HG03342 (cell line): ENCODE results near the gene CACNB2.

ENCODE experiments used
- ATAC-seq: cut with Tn5 transposase; IDR thresholded peaks from one replicate; pipeline ENCODE4 v1.9.1; 2021; ENCODE audit warnings: mild to moderate bottlenecking, moderate library complexity; ENCODE audit not compliant: unreplicated experiment

Gene CACNB2

DNA sequence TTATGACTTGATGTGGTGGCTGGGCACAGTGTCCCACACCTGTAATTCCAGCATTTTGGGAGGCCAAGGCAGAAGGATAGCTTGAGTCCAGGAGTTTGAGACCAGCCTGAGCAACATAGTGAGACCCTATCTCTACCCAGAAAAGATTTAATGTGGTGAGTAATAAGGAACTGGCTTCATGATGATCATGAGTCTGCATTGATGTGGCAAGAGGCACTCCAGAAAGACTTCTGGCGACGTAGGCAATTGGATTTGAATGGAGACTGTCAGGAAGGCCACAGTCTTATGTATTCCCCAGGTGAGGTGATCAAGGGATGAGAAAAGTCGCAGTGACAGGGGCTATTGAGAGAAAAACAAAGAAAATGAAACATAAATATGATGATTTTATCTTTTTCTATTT, 138.0 kb downstream of the CACNB2 start:
- ATAC-seq: no peak

DNA sequence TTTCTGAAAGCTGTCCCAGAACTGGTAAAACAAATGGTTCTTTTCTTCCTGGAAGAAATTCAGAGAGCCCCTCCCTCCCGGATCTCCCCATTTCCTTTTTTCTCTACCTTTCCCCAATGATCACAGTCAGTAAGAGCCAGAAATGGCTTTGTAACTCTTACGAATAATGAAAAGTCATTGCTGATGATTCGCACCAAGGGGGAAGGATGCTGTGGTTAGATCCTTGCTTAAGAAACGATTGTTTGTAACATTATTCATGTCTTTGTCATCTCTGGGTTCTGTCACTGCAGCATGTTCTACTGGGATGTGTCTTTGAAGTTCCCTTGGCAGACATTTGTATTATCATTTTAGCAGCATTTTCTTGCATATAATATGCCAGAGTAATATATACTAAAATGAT, 138.9 kb downstream of the CACNB2 start:
- no peak for ATAC-seq

DNA sequence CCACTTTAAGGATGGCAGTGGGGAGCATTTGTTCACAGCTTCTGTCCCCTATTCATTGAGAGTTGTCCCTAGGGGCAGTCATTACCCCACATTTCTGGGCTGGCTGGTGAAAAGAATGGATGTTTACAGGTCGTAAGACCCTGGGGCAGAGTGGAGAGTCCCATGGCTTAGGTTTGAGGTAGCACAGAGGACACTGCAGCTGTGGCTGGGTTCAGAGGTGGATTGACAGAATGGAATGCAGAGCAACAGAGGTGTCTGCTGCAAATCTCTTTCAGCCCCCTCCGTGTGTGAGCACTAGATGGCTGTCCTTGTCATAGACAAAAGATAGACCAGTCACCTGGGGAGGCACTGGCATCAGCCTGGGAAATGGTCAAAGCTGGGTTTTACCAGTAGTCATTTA, 141.9 kb downstream of the CACNB2 start:
- no peak for ATAC-seq

DNA sequence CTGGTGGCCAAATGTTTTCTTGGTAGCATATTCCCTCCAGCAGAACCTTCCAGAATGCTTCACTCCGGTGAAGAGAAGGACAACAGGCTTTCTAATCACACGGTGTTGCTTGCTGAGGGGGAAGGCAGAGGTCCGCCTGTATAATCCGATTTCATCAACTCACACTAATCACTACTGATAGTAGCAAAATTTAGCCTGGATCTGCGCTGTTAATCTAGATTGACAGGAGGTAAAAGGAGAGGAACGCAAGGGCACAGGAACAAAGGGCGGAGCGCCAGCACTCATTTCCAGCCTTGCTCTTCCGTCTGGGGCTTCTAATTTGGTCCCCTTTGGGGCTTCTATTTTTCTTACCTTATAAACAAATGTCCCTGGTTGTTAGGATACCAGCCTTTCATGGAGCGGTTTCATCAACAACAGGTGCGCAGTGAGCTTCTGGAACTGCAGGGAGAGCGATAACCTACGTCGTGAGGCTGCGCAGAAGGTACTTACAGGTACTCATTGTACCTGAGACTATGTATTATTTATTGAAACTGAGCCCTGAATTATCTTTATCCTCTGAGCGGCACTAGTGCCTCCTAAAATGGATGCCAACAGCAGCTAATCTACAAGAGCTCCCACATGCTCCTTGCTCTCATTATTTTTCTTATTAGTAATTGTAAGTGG, 150.6 kb downstream of the CACNB2 start:
- no peak for ATAC-seq

DNA sequence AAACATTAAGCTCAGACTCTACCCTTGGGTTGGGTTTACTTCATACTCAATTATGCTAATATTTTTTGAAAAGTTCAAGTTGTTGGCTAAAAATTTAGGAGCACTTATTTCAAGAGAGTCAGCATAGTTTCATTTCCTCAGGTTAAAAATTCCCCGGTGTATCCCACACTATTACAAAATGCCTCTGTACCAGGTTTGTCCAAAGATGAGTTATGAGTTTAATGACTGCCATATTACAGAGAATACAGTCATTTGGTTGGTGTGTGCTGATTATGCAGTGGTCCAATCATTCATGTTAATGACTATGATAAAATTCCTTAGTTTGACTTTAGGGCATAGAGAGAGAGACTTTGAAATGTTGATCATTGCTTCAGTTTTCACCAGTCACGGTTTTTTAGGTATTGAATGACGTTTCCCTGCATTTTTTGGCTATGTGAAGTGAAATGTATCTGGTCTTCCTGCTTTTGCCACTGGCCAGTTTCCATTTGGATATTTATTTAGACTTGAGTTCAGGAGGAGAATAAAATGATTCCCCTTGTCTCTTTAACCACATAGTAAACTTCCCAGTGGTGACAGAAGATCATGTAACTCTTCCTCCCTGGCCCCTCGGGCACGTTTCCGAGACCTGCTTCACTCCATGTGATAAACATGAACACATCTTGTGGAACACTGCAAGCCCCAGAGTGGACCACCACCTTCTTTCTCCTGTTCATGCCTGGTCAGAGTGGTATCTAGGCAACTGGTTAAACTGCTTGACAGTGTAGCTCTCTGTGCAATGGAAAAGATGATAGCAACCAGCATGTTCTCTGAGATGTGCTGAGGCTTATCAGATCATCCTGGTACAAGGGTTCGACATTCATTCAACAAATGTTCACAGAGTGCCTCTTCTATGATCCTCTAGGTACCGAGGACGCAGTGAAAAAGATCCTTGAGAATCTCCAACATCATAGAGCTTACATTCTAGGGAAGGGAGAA, 153.6 kb downstream of the CACNB2 start:
- ATAC-seq: no peak

DNA sequence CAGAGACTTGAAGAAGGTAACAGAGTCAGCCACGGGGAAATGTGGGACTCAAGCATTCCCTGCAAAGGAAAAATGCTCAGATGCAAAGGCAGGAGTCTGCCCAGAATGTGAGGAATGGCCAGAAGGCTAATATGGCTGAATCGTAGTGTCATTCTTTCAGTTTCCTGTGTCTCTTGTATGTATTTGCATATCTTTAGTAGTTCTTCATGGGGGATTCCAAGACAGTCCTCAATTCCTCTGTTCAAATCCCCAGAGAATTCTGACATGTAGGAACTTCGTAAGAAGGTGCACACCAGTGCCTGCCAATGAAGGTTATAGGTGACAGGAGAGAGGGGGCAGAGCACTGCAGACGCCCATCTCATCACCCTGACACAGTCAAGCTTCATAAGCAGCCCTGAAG, 154.4 kb downstream of the CACNB2 start:
- ATAC-seq: no peak

DNA sequence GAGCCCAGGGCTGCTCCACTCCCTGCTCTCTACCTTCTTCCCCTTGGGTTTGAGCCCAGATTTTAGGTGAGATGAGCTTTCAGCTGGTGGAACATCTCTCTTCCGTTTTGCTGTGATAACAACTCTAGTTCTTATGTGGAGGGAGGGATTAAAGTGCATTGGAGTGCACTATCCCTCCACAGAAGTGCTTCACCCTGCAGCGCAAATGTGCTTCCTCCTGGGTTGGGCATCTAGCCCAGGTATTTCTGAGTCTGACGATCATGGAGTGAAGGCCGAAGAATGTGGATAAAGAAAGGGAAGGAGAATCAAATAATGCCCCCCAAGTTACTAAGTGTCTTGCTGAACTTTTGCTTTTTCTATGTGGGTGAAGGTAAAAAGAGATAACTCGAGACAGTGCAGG, 157.4 kb downstream of the CACNB2 start:
- ATAC-seq: no peak

DNA sequence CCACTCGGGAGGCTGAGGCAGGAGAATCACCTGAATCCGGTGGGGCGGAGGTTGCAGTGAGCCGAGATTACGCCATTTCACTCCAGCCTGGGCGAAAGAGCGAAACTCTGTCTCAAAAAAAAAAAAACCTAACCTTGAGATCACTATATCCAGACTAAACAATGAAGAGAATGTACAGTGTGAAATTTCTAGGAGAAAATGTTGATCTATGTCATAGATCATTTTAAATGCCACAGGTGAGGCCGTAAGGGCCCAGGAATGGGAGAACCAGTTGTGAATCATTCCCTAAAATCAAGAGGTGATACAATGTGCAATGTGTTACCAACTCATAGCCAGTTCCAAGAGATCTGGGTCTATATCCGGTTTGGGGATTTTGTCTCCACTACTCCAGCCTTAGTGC, 158.0 kb downstream of the CACNB2 start:
- no peak for ATAC-seq

DNA sequence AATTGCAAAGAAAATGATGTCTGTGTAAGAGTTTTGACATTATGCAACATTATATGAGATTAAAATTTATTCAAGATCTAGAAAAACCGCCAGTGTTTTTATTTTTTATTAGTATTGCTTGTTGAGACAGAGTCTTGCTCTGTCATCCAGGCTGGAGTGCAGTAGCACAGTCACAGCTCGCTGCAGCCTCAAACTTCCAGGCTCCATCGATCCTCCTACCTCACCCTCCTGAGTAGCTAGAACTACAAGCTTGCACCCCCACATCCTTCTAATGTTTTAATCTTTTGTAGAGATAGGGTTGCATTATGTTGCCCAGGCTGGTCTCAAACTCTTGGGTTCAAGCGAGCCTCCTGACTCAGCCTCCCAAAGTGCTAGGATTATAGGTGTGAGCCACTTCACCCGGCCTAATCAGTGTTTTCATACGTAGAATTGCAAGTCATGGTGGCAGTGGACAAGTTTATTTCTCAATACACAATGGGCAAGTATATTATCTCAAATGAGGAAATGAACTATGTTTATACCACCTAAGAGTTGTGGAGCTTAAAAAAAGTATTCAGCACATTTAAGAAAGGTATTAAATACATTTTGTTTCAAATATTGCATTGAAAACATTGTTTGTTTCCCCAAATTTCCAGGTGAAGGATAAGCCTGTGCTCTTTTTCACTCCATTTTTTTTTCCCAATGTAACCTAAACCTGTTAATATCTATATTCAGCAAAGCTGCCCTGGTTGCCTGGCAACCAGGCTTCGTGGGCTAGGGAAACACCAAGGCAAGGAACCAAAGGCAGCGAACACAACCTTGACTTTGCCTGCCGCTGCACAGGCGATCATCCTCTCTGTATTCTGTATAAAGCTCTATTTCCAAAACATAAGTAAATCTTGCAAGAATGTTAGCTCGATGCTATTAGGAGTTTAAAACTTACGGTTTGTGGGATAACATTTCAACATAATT, 163.9 kb downstream of the CACNB2 start:
- ATAC-seq: no peak

DNA sequence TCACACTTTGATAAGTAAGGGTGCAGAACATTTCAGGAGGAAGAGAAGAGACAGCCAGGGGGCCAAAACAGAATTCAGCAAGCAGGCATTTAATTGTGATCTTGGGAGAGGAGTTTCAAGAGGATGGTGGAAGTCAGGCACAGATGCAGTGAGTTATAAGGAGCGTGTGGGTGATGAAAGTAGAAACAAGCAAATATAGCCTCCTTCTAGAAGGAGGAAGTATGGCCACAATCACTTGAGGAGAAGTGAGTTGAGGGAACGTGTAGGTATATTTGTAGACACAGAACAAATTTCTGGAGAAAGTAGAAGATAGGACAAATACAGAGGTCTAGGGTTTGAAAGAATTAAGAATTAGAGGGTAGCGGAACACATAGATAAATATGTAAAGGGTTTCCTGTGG, 165.8 kb downstream of the CACNB2 start:
- ATAC-seq: no peak

DNA sequence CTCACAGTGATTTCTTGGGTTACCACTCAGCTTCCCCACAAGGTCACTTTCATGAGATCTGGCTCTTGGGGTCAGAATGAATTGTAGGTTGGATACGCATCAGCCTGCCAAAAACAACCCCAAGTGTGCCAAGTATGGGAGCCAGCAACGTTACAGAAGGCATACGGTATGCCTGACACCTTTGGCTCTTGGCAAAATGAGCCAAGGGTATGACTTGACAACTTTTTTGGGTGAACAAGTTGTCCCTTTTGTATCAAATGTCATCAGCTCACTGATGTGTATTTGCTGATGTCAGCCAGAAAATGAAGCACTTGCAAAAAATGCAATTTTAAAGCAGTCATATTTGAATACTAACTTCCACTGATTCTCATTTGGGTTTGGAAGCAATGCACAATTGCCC, 168.4 kb downstream of the CACNB2 start:
- no peak for ATAC-seq

DNA sequence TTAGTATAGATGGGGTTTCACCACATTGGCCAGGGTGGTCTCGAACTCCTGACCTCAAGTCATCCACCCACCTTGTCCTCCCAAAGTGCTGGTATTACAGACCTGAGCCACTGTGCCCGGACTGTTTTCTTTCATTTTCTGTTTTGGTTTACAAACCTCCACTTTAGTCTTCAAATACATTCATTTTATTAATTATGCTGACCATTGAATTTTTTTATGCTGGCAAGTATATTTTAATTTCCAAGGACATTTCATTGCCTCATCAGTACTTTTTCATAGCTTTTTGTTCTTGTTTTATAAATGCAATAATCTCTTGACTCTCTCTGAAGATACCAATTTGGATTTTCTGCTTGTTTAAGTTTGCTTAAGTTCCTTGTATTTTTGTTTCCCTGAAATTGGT, 170.5 kb downstream of the CACNB2 start:
- ATAC-seq: no peak

DNA sequence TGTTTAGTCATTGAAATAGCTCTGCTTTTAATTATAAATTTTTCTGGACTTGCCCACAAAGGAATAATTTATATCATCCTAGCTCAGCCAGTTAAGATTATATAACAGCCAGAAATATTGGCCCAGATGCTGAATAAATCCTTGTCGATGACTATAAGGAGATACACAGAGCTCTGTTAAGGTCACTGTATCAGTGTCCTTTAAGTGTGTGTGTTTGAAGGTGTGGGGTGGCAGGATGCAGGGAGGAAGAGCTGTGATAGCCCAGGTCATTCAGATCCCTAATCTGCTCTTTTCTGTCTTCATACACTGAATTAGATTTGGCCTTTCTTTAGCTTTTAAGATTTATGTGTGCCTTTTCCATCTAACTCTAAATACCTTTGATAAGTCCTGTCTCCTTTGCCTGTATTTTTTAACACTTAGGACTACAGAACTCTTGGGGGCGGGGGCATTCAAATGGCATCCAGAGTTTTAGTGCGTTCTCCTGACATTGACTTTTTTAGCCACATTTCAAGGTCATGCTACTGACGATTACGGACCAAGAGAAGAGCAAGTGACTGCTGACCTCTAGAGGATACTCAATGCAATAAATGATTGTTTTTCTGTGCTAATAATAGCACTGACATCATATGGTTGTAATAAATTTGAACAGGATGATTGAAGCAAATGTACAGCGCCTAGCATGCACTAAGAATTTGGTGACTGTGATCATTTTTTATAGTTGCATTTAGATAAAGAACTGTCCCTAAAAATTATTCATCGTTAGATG, 172.3 kb downstream of the CACNB2 start:
- ATAC-seq: peak; percentile 81

DNA sequence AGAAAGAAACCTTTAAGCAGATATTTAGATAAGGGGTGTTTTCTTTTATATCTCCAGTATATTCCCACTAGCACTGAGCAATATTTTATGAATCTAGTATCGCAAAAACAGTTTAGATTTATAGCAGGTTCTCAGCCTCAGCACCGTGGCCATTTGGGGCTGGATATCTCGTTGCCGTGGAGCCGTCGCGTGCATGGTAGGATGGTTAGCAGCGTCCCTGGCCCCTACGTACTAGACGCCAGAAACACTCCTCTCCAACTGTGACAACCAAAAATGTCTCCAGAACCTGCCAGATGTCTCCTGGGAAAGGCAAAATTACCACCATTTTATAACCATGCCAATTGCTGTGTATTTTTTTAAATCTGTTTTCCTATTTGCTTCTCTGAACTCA, 172.9 kb downstream of the CACNB2 start:
- ATAC-seq: no peak

DNA sequence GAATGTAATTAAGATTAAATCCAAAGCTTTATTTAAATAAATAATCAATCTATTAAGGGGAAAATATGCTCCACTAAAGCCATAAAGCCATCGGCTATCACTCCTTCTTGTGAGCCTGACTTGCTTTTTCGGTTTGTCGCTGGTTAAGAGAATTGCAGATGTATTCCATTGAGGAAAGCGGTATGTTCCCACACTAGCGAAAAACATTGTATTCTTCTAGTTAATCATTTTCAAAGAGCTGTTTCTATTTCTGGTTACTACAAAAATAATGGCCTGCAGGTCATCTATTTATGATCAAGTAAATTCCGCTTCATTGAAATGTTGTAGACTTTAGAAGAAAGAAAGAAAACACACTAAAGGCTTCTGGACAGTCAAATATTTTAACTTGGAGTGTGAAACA, 173.4 kb downstream of the CACNB2 start:
- ATAC-seq: no peak

DNA sequence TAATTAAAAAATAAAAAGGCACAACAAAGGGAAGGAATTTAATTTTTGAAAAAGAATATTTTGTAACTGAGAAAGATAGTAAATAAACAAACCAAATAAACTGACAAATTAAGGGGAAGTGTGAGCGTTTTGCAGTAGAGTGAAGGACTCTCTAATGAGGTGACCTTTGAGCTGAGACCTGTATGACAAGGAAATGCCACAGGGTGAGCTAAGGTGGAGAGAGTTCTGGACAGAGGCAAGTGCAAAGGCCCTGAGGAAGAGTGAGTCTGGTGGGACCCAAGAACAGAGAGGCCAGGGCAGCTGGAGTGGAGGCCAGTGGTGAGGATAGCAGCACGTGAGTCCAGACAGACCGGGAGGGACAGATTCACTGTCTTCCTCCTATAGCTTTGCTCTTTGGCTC, 179.4 kb downstream of the CACNB2 start:
- ATAC-seq: no peak

DNA sequence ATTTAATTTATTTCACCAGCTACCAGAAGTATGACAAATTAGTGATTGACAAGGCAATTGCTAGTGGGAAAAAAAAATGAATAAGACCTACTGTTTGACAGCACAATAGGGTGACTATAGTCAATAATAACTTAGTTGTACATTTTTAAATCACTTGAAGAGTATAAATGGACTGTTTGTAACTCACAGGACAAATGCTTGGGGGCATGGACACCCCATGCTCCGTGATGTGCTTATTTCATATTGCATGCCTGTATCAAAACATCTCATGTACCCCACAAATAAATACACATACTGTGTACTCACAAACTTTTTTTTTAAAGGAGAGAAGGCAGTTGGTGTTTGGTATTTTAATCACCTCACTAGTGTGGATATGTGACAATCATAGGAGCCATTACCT, 181.1 kb downstream of the CACNB2 start:
- no peak for ATAC-seq

DNA sequence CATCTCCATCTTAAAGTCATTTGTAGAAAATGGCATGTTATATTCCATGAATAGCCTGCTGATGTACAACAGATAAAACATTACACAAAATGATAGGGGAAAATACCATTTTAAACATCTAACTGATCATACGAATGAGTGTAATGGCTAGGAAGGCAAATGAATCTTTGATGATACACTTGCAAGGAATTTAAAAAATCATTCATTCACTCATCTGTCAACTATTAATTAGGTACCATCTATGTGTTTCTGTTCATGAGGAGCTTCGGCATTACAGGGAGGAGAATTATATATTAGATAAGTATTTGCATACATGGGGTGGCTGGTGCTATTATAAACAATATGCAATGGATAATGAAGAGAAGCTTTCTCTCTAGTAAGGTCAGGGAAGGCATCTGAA, 183.7 kb downstream of the CACNB2 start:
- no peak for ATAC-seq

DNA sequence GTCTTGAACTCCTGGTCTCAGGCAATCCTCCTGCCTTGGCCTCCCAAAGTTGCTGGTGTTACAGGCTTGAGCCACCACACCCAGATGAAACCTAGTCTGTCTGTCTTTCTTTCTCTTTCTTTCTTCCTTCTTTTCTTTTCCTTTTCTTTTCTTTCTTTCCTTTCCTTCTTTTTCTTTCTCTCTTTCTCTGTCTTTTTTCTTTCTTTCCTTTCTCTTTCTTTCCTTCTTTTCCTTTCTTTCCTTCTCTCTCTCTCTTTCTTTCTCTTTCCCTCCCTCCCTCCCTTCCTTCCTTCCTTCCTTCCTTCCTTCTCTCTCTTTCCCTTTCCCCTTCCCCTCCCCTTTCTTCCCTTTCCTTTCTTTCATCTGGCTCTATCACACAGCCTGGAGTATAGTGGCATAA, 185.2 kb downstream of the CACNB2 start:
- no peak for ATAC-seq

DNA sequence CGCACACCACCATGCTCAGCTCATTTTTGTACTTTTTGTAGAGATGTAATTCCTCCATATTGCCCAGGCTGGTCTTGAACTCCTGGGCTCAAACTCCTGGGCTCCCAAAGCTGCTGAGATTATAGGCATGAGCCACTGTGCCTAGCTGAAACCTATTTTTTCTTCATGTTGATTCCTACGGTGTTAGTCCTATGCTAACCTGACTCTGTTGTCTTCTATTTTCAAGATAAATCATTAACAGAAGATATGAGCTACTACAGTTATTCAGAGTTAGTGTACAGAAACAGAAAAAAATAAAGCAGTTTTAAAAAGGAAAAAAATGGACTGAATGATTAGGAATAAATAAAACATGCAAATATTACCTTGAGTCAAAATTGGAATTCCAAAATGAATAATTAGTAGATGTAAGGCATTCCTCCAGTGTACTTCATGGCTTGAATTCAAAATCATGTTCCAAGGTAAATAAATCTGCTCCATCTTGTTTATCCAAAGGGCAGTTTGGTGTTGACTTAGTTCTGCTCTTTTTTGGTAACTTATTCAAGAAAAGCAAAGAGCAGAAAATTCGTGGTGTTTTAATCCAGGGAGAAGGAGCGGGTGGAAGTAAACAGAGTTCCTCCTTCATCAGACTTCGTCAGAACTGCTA, 185.8 kb downstream of the CACNB2 start:
- no peak for ATAC-seq
